Renal cortex interstitium (tissue), 11 donors: Measurements from ENCODE around the gene NECAP2. TPM values are rescaled to one million over a fixed set of nuclear protein-coding genes. Genes with fewer than 3 reads are reported as not detected.
A peak's percentile ranks its signal among the peaks of the same experiment; 100 is the strongest.

Experiments used
- DNase-seq, 11 donors: peaks; one replicate each; pipeline ENCODE4 v3.0.0-alpha.2; 2013; ENCODE audit warnings: low read depth in 9 of 11, low spot score in 4 of 11; ENCODE audit errors: extremely low read depth in 1 of 11
- polyA plus RNA-seq, 3 donors: library from polyadenylated mRNA; unstranded; fragments of 120-200 nt; gene quantifications; one replicate each; pipeline ENCODE4 v1.2.1, GENCODE V29; 2013; ENCODE audit not compliant: insufficient read length in 3 of 3

Gene NECAP2
- polyA plus RNA-seq, 3 donors, result 63.4 to 65.7 (median 64.0) TPM

DNA sequence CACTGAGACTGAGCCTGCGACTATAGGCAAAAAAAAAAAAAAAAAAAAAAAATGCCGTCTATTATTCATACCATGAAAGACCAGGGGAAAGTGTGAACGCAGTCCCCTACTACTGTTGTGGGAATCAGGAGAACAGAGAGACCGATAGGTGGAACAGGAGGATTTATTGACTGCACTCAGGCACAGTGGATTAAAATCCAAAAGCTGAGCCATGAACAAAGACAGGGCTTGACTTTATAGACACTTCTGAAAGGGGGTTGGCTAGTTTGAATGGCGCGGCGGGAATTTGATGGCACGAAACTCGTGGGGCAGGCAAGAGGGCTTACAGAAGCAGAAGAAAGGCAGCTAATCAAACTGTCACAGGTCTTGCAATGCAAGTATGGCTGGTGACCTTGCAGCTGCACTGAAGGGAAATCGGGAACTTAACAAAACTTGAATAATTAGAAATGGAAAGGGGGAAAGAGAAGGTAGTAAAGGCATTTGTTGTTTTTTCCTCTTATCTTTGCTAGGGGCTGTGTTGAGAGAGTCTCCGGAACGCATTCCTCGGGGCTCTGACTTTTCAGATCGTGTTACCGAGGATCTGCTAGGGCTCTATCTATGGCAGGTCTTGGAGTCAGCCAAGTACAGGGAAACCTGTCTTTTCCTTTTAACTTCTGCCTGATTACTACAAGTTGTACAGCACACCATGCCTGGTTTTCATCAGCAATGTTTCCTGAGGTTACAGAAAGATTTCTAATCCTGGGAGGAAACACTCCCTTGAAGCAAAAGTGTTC, 66.0 kb downstream of the NECAP2 start:
- peak in 1 of 11 donors; percentile 33 for DNase-seq

DNA sequence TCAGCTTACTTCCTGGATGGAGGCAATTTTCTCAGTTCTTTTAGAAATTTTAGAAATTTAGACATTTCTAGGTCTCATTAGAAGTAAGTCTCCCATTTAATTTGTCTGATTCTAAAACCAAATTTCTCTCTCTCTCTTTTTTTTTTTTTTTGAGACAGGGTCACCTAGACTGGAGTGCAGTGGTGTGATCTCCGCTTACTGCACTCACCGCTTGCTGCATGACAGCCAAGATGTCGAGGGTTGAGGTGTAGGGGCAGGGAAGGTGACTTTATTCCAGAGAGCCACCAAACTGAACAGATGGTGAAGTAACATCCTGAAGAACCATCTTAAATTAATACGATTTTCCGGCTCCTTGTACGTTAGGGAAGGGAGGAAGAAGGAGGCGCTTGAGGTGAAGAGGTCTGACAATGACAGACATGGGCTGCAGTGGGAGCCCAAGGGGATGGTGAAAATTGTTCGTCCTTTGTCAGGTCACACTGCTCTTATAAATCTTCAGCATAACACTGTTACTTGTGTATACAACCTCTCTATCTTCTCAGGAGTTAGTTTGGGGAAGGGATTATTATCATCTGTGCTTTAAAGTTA, 68.4 kb downstream of the NECAP2 start:
- DNase-seq, result peak in 1 of 11 donors; percentile 35

Other genes starting within 250 kb of the NECAP2 start
- 10 to 100 TPM; 16.7 to 22.2 (median 21.1) TPM for gene ARHGEF19, start 228.1 kb upstream of the NECAP2 start, polyA plus RNA-seq
- gene CPLANE2, start 203.5 kb upstream of the NECAP2 start, polyA plus RNA-seq, result 1 to 10 TPM; 3.2 to 6.1 (median 5.9) TPM
- gene FBXO42, start 88.2 kb upstream of the NECAP2 start, polyA plus RNA-seq, result 10 to 100 TPM; 18.3 to 22.1 (median 21.5) TPM
- 100 to 1,000 TPM; 101 to 122 (median 102) TPM for gene SZRD1, start 73.5 kb upstream of the NECAP2 start, polyA plus RNA-seq
- gene SPATA21, start 3.3 kb upstream of the NECAP2 start, polyA plus RNA-seq, result under 1 TPM in 2 of 3 donors, not detected in 1; 0.24 to 0.26 TPM
- gene RNU1-1, start 73.6 kb downstream of the NECAP2 start, polyA plus RNA-seq, result 1 to 10 TPM in 1 of 3 donors, not detected in 2; 1.5 TPM
- gene NBPF1, start 172.8 kb downstream of the NECAP2 start, polyA plus RNA-seq, result 10 to 100 TPM; 72.3 to 74.5 (median 72.4) TPM
- gene RNU1-3, start 226.2 kb downstream of the NECAP2 start, polyA plus RNA-seq, result 1 to 10 TPM in 1 of 3 donors, not detected in 2; 1.5 TPM